Stimulated activated effector memory CD8-positive, alpha-beta T cell treated with anti-CD3 and anti-CD28 coated beads, Interleukin-12 subunit alpha, Interleukin-12 subunit beta, amount 100 ng/mL, for 72 hours (primary cell): ENCODE data around the gene APOL6.
"Not testable (repeated sequence)": the region's sequence is repeated elsewhere in the genome, so short reads cannot be mapped to it uniquely, and the experiment has no call there.

Experiments used
- ATAC-seq: fragments of 150-1000 bp; cut with Tn5 transposase; 2 replicates; pipeline ENCODE4 v1.10.0; 2021
- DNase-seq, 2 donors: peaks; one replicate each; pipeline ENCODE4 v3.0.0; 2021 to 2022; ENCODE audit warnings: low spot score in 2 of 2
- H3K27ac Mint-ChIP-seq: one replicate; pipeline ENCODE4 v1.8.0; 2022; ENCODE audit warnings: mild to moderate bottlenecking, mixed read lengths
- H3K36me3 Mint-ChIP-seq: one replicate; pipeline ENCODE4 v1.8.0; 2022; ENCODE audit warnings: mild to moderate bottlenecking, mixed read lengths
- H3K4me1 Mint-ChIP-seq: one replicate; pipeline ENCODE4 v1.8.0; 2022; ENCODE audit warnings: mixed read lengths
- H3K4me3 Mint-ChIP-seq: one replicate; pipeline ENCODE4 v1.8.0; 2022; ENCODE audit warnings: mild to moderate bottlenecking, mixed read lengths
- H3K9me3 Mint-ChIP-seq: one replicate; pipeline ENCODE4 v1.8.0; 2022; ENCODE audit warnings: mixed read lengths

Gene APOL6

DNA sequence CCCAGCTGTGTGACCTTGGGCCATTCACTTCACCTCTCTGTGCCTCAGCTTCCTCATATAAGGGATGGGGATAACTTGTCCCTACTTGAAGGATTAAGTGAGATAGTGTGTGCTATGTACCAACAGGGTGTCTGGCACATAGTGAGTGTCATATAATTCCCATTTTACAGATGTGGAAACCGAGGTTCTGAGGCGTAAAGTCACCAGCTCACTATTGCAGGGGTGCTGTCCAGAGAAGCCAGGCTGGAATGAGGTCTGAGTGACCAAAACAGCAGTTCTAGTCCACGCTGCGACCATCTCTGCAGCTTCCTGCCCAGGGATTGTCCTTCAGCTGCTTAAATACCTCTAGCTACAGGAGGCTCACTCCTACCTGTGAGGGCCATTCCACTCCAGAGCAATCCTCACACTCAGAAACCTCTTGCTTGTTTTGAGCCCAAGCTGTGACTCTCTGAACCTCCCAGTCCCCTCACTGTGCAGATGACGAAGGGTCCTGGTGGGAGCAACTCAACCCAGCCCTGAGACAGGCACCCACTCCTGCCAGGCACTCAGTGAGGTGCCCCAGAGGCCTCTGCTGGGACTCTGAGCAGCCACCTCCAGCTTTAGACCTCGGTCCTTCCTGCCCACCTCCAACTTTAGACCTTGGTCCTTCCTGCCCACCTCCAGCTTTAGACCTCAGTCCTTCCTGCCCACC, 36.9 kb upstream of the APOL6 start:
- DNase-seq (no peak), ATAC-seq (peak; percentile 74)
- Mint-ChIP-seq H3K9me3 (no peaks in the 10 kb centered on the region), H3K36me3 (no peaks in the 10 kb centered on the region), H3K27ac (peak overlapping the region; percentile 58), H3K4me3 (peak overlapping the region; percentile 32), H3K4me1 (peaks cover 31% of the 10 kb centered on the region)

DNA sequence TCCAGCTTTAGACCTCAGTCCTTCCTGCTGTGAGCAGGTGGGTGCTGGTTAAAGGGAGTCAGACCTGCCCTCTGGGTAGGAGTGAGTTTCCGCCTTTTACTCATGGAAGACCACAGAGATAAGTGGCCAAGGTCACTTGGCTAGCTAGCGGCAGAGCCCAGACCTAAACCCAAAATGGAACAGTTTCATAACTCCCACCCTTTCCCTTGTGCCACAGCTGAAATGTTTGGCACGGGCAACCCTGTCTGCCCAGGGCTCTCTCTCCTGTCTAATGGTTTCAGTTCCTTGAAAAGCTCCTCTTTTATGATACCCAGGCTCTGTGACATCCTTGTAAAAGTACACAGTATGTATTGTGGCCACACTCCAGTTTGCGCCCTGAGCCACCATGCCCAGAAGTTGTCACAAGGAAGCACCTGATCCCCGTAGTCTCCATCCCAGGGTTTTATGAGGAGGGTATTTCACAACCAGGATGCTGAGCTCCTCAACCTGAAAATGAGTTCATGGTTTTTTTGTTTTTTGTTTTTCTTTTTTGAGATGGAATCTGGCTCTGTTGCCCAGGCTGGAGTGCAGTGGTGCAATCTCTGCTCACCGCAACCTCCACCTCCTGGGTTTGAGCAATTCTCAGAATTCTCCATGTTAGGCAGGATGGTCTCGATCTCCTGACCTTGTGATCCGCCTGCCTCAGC, 36.2 kb upstream of the APOL6 start:
- ATAC-seq (peak; percentile 79), DNase-seq (no peak)
- H3K4me1 Mint-ChIP-seq, result peaks cover 29% of the 10 kb centered on the region
- peak overlapping the region; percentile 32 for H3K4me3 Mint-ChIP-seq
- H3K27ac Mint-ChIP-seq, result peak overlapping the region; percentile 58
- no peaks in the 10 kb centered on the region for H3K9me3 Mint-ChIP-seq
- H3K36me3 Mint-ChIP-seq, result no peaks in the 10 kb centered on the region

DNA sequence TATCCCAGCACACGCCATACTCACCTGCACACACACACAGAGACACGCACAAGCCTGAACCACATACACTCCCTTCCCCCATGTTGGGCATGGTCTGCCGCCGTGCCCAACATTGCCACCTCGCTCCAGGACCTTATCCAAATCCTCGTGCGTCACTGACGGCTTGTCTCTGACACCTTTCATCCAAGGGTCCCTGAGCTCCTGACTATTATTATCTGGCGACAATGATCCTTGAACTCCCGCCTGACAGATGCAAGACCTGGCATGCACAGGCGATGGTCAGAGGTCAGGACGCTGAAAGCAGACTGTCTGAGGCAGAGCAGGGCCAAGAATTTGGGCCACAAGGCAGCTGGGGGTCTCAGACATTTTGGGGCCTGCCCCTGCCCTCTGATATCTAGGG, 35.3 kb upstream of the APOL6 start:
- DNase-seq (no peak), ATAC-seq (no peak)
- H3K4me1 Mint-ChIP-seq, result peaks cover 29% of the 10 kb centered on the region
- H3K4me3 Mint-ChIP-seq, result no peak overlapping the region
- H3K36me3 Mint-ChIP-seq, result no peaks in the 10 kb centered on the region
- H3K27ac Mint-ChIP-seq, result no peak overlapping the region
- no peaks in the 10 kb centered on the region for H3K9me3 Mint-ChIP-seq

DNA sequence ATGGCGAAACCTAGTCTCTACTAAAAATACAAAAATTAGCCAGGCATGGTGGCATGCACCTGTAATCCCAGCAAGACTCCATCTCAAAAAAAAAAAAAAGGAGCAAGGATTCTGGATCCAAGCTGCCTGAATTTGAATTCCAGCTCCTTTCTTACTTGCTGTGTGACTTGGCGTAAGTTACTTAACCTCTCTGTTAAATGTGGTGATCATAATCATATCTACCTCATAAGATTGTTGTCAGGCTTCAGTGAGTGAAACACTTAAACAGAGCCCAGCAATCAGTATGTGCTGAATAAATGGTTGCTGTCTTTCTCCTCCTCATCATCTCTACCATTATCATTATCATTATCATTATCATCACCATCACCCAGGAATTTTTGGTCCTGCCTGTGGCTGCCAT, 33.8 kb upstream of the APOL6 start:
- Mint-ChIP-seq H3K27ac (no peak overlapping the region), H3K4me1 (peaks cover 24% of the 10 kb centered on the region), H3K36me3 (no peaks in the 10 kb centered on the region), H3K4me3 (no peak overlapping the region), H3K9me3 (no peaks in the 10 kb centered on the region)
- no peak for ATAC-seq
- DNase-seq, result no peak

DNA sequence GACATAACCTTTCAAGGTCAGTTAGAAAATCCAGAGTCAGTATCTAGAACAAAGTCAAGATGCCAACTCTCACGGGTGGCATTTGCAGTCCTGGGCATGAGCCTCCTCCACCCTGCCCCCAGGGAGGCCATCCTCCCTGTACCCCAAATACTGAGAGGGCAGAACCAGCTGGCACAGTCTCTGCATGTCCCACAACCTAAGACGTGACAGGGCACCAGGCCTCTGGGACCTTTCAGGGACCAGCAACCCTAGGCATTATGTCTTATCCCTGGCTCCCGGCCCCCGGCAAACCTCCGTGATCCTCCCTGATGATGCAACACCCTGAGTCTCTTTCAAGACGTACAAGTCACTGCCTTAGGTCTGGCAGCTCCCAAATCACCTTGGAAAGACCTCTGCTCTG, 33.1 kb upstream of the APOL6 start:
- Mint-ChIP-seq H3K4me1 (peaks cover 24% of the 10 kb centered on the region), H3K27ac (no peak overlapping the region), H3K9me3 (no peaks in the 10 kb centered on the region), H3K4me3 (no peak overlapping the region), H3K36me3 (no peaks in the 10 kb centered on the region)
- ATAC-seq (no peak), DNase-seq (no peak)

DNA sequence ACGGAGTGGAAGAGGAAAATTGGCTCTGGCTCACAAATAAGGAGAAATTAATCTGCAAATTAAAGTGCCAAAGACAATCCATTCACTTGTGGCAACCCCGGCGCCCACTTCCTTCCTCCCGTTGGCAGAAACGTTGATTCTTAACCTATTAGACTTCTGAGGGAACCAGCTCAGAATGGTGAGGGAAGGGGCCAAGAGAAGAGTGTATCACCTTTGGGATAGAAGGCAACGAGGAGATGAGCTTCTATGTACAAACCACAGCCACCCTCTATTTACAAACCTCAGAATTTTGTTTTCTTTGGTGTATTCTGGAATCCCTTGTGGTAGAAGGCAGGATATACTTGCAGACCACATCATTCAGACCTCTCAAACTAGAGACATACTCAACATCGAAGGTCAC, 32.2 kb upstream of the APOL6 start:
- ATAC-seq (no peak), DNase-seq (no peak)
- Mint-ChIP-seq H3K36me3 (no peaks in the 10 kb centered on the region), H3K4me1 (peaks cover 19% of the 10 kb centered on the region), H3K4me3 (no peak overlapping the region), H3K27ac (no peak overlapping the region), H3K9me3 (no peaks in the 10 kb centered on the region)

DNA sequence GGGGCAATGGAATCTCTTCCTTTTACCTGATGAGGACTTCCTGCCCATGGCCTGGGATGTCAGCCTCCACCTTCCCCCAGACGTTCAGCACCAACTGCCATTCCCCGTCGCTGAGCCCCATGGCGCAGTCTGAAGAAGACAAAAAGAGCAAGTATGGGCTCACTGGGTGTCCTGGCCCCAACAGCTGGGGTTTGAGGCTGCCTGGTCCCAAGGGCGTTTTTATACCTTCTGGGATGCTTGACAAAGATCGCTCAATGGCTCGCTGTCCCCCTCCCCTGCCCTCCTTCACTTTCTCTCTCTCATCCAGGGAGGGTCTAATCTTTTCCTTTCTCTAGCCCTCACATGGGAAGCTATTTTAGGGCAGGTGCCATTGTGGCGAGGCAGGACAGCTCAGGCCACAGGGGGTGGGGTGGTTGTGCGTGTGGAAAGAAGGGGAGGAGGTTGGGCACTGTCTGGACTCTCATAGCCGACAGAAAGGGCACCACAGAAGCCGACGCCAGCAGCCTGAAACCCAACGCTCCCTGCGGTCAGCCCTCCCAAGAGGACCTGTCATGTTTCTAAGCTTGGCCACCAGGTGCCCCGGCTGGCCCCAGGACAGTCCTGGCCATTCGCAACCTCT, 31.0 kb upstream of the APOL6 start, which contains the start of gene MB:
Gene MB (minus strand): TSS at position 193 of the 619 bp plus-strand sequence. CDS start 72 bp downstream, at position 121.
- Mint-ChIP-seq H3K36me3 (no peaks in the 10 kb centered on the region), H3K4me1 (peaks cover 9% of the 10 kb centered on the region), H3K27ac (no peak within 1 kb of the TSS), H3K4me3 (no peak within 1 kb of the TSS), H3K9me3 (no peaks in the 10 kb centered on the region)
- no peak for ATAC-seq
- DNase-seq, result no peak

DNA sequence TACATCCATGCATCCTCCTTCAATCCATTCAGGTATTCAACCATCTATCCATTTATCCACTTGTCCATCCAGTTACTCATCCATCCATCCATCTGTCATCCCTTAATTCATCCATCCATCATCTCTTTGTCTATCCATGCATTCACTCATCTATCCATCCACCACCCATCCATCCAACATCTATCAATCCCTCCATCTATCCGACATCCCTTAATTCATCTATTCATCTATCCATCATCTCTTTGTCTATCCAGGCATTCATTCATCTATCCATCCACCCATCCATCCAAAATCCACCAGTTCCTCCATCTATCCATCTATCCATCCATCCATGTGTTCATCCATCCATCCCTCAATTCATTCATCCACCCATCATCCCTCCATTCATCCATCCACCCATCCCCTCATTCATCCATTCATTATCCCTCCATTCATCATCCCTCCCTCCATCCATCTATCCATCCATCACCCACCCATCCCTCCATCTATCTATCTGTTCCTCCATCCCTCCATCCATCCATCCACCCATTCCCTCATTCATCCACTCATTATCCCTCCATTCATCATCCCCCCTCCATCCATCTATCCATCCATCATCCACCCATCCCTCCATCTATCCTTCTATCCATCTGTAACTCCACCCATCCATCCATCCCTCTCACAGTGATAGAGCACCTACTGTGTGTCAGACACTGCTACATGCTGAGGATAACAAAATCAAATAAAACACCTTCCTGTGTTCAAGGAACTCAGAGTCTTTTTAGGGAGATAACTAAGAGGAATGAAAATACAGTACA, 29.6 kb upstream of the APOL6 start:
- H3K9me3 Mint-ChIP-seq, result no peaks in the 10 kb centered on the region
- H3K4me1 Mint-ChIP-seq, result peaks cover 16% of the 10 kb centered on the region

DNA sequence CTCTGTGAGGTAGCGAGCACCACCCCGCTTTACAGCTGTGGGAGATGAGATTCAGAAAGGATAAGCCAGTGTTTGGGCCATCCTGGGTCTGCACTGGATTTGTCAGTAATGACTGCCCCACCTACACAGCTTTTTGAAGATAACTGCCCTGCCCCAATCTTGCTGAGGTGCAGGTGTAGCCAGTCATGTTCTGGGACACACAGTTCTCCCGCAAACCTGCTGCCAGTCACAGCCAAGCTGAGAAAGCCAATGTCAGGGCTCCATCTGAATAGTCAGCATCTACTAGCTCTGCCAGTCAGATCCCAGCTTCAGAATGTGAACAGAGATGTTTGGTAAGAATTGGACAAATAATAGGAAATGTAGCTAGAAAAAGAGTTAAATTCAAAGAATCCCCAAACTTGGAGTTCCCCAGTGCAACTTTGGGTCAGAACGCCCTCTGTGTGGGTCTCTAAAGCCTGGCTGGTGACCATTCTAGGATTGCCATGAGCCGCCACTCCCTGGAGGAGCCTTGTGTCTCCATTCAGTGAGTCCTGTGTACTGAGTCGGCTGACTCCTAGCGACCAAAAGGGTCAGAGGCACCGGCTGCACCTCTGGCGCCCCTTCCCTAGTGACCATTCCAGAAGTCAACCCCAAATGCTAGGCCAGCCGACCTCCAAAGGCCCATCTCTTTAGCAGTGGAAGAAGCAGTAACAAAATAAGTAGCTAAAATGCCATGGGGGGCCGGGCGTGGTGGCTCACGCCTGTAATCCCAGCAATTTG, 28.7 kb upstream of the APOL6 start:
- Mint-ChIP-seq H3K4me1 (peaks cover 16% of the 10 kb centered on the region), H3K36me3 (no peaks in the 10 kb centered on the region)
- no peak for ATAC-seq

More for the DNA sequence above, 29.6 kb upstream of the APOL6 start:
- ATAC-seq, result no peak
- Mint-ChIP-seq H3K36me3 (no peaks in the 10 kb centered on the region), H3K27ac (no peak overlapping the region), H3K4me3 (no peak overlapping the region)
- no peak for DNase-seq

DNA sequence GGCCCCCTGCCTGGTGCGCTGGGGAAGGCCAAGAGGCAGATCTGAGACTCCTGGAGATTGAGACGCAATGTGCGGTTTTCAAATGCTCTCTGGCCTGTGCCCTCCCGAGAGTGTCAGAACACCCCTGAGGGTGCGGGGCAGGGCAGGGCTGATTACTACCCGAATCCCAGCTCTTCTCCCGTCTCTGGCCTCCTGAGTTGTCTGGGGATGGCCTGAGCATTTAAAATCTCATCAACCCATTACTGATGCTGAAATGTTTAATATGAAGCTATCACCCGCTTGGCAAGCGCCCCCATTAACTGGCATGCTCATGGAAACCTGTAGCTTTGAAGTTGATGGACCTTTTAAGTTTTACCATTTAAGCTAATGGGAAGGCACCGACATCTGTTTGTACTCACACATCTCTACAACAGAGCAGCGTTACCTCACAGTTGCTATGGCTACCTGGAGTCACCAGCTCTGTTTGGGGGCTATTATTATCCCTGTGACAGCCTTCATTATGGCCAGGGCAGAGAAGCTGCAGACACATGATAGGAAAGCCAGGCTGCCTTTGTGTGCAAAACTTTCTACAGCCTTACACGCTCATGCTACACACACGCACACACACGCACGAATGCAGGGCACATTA, 27.5 kb upstream of the APOL6 start:
- Mint-ChIP-seq H3K4me1 (peaks cover 11% of the 10 kb centered on the region), H3K4me3 (no peak overlapping the region), H3K27ac (no peak overlapping the region), H3K36me3 (no peaks in the 10 kb centered on the region), H3K9me3 (no peaks in the 10 kb centered on the region)
- ATAC-seq, result no peak
- DNase-seq, result no peak

More for the DNA sequence above, 28.7 kb upstream of the APOL6 start:
- no peak for DNase-seq
- no peak overlapping the region for H3K4me3 Mint-ChIP-seq
- H3K9me3 Mint-ChIP-seq, result no peaks in the 10 kb centered on the region
- no peak overlapping the region for H3K27ac Mint-ChIP-seq

DNA sequence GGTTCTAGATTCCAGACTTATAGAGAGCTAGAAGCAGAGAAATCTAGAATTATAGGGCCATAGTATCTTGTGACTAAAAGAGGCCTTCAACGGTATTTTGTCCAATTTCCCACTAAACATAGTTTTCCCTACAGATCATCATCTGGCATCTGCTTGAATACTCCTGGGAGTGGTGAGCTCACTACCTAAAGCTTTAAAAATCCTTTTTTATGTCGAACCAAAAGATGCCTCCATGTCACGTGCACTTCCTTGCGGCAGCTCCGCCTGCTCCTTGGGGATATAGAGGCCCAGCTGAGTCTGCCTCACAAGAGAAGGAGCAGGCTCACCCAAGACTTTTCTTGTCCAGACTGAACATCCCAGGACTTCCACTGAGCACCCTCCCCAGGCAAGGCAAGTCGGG, 26.8 kb upstream of the APOL6 start:
- Mint-ChIP-seq H3K36me3 (no peaks in the 10 kb centered on the region), H3K9me3 (no peaks in the 10 kb centered on the region), H3K4me1 (peaks cover 7% of the 10 kb centered on the region), H3K27ac (no peak overlapping the region), H3K4me3 (no peak overlapping the region)
- DNase-seq, result no peak
- no peak for ATAC-seq

DNA sequence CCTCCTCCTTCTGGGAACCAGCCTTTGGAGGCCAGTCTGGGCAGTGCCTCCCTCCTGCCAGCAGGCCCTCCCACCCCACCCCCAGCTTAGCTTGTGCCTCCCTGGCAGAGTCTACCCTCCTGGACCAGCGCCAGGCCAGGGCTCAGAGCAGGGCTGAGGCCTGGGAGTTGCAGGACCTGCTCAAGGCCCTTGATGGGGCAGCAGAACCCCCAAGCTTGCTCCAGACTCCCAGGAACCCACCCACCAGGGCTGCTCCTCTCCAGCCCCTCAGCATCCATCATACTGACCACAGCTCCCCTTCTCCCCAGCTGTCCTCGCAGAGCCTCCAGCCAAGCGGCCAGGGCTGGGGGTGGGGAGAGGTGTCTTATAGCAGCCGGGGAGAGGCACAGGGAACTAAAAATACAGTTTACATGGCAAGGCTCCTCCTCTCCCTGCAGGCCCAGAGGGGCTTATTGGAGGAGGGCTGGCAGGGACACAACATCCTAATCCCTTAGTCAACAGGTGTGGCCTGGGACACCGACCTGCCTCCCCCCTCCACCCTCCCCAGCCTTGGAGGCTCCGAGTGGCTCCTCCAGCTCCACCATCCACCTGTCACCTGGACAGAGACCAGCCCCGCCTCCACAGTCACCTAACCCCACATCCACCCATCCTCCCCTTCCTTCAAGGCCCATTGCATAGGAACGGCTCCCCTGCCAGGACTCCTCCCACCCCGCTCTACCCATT, 25.9 kb upstream of the APOL6 start:
- Mint-ChIP-seq H3K4me3 (no peak overlapping the region), H3K4me1 (peaks cover 12% of the 10 kb centered on the region), H3K27ac (no peak overlapping the region), H3K36me3 (no peaks in the 10 kb centered on the region), H3K9me3 (no peaks in the 10 kb centered on the region)
- ATAC-seq, result no peak
- DNase-seq, result no peak

DNA sequence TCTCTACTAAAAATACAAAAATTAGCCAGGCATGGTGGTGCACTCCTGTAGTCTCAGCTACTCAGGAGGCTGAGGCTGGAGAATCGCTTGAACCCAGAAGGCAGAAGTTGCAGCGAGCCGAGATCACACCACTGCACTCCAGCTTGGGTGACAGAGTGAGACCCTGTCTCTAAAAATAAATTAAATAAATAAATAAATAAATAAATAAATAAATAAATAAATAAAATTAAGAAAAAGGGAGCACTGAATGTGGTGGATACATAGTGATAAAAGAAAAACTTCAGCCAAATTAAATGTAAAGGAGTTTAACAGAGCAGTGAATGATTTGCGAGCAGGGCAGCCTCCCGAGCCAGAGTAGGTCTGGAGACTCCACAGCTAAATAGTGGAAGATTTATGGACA, 24.4 kb upstream of the APOL6 start:
- peaks cover 18% of the 10 kb centered on the region for H3K4me1 Mint-ChIP-seq
- not testable (repeated sequence) for DNase-seq, H3K36me3 Mint-ChIP-seq, H3K4me3 Mint-ChIP-seq, H3K27ac Mint-ChIP-seq, ATAC-seq, H3K9me3 Mint-ChIP-seq

DNA sequence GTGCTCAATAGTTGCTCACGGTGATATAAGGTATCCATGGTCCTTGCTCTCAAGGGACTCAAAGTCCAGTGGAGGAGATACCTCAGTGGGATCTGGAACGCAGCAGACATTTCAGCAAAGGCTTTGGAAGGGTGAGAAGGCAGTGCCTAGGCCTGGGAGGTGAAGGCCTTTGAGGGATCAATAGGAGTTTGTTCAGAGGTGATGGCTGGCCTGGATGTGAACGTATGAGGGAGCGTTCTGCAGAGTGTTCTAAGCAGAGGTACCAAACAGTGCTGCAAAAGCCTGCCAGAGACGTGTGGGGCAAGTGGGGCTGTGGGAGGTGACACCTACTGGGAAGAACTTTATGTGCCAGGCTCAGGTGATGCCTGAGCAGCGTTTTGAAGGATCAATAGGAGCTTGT, 23.7 kb upstream of the APOL6 start:
- ATAC-seq (no peak), DNase-seq (no peak)
- Mint-ChIP-seq H3K4me3 (no peak overlapping the region), H3K36me3 (peaks cover 8% of the 10 kb centered on the region), H3K27ac (no peak overlapping the region), H3K9me3 (no peaks in the 10 kb centered on the region), H3K4me1 (peaks cover 23% of the 10 kb centered on the region)
